A673 (cell line): ENCODE measurements around the gene APBA3.

ENCODE experiments used
- CTCF ChIP-seq: fragments of 300-800, 200-600 bp; sonication (generic); conservative IDR thresholded peaks from 2 replicates; pipeline ENCODE4 v1.5.1; 2017; ENCODE audit warnings: low read depth, mild to moderate bottlenecking, antibody characterized with exemption, low read length, moderate library complexity, mixed read lengths
- EZH2 ChIP-seq: fragments of 200-600 bp; sonication (generic); IDR thresholded peaks from 2 replicates; pipeline ENCODE4 v1.6.1; 2017; ENCODE audit warnings: borderline replicate concordance, low read depth, mild to moderate bottlenecking, mixed read lengths, antibody characterized with exemption, low read length; ENCODE audit not compliant: poor library complexity, severe bottlenecking

GRCh38 chr19:3722443-3723109, 38.9 kb downstream of the APBA3 start:
- no peak for TF ChIP-seq CTCF
- no peak for TF ChIP-seq EZH2
